ENCODE data around the gene FANK1.

DNA sequence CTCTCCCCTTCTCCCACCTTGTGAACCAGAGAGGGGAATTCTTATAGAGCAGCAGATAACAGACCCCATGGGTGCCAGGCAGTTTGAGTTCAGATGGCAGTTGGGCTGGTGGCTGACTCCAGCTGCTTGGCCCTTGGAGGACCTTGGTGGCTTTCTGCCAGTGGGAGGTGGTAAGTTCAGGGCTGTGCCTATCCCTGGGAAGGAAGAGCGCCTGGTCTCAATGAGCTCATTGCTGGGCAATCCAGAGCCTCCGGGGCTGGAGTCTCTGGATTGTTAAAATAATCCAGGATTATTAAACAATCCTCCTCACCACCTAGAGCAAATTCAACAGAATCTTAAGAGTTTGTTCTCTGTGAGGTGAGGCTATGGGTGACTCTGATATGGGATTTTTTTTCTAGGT, 105.2 kb downstream of the FANK1 start:
- TF ChIP-seq POLR2AphosphoS5 (IDR thresholded peaks at IDR 0.05; ENCODE audit: low read depth), result no peak
- TF ChIP-seq CTCF (IDR thresholded peaks at IDR 0.05; ENCODE audit: insufficient read depth, low read length), result no peak

Measured in HL-60 (cell line).